HG03095 (cell line): ENCODE data around the gene EPN3.

Experiments
- ATAC-seq: cut with Tn5 transposase; IDR thresholded peaks from one replicate; pipeline ENCODE4 v1.9.1; 2021; ENCODE audit warnings: moderate library complexity; ENCODE audit not compliant: unreplicated experiment

The EPN3 gene

DNA sequence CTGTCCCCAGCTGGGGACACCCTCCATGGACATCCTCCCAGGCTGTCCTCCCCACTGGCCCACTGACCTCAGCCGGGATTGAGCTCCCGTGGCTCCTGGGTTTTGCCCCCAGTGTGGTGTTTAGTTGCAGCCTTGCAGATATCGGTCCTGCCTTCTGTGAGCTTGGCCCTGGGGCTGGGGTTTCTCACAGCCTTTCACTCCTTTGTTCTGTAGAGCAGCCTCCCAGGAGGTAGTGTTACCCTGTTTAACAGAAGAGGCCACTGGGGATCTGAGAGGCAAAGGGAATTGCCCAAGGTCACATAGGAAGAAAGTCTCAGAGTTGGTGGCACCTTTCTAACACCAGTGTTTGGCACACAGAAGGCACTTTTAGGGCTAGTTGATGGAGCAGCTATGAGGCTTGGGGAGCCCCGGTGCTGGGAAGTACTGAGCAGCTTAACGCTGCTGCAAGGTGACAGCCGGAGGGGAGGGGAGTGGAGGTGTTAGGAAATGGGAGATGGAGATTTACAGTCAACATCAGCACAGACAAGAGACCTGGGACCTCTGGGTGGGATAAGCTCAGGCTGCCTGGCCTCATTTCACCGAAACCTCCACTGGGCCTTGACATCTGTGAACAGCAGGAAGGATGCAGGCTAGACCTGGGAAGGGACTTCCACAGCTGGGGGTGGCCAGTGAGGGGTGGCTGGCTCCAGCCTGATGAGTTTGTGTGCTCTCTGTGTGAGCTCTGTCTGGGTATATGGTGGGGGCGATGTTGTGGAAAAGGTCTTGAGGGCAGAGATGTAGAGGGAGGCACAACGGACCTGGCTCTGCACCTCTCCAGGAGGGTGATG lies 54.1 kb downstream of the EPN3 start:
- ATAC-seq, result no peak

DNA sequence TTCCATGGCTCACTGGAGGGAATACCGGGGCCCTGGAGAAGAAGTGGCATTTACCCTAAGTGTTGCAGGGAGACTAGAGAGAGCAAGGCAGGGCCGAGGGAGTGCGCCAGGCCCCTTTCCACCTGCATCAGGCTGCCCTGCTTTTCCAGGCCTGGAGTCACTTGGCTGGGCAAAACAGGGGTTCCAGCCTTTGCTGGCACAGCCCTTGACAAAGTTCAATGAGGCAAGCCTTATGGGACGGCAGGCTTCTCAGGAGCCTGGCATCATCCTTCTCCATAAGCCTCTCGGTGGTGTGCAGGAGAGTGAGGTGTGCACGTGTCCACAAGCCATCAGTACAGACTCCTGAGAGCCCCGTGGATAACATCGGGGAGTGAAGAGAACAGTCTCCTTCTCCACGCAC lies 55.0 kb downstream of the EPN3 start:
- no peak for ATAC-seq

DNA sequence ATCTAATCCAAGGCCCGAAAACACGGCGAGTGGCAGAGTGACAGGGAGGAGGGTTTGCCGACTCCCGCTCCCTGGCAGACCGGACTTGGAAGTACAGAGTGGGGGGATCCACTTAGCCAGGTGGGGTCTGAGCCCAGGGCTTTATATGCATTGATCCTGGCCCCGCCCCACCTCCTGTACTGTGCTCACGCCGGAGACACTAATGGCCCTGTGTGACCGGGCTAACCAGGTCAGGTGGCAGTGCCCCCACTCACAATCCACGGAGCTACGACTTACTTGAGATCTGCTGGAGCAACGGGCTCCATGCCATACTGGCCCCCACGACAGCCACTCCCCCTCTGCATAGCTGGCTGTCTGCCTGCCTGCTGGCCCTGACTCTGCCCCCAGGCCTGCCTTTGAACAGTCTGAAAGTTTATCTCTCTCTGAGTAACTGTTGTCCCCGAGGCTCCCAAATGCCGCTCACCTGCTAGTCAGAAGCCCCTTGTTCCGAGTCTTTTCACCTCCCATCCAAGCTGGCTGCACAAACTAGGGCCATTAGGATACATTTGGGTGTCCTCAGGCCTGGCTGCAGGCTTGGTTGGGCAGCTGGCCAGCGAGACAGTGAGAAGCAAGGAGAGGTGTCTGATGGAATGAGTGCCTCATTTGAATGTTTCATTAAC lies 56.0 kb downstream of the EPN3 start:
- no peak for ATAC-seq

DNA sequence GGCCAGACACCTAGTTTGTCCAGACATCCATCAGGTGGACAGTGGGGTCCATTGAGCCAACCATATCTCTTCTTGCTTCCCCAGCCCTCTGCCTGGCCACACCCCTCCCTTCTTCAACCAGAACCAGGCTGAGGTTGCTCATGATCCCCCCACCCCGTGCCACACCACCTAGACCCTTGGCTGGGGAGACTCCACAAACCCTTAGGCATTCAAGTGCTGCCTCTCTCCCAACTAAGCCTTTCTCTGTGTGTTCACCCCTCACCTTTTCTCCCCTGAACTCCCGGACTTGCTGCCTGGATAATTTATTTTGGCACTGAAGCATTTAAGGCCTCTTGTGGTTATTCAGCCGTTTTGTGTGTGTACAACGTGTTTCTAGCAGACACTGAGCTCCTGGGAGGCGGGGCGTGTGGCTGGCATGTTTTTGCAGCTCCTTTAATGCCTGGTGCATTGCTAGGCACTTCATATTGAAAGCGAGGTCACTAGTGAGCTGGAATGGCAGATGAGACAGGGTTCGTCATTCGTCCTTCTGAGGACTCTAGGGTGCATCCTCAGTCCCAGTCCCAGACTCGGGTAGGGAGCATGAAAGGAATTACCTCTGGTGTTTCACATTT lies 56.7 kb downstream of the EPN3 start:
- ATAC-seq, result no peak

DNA sequence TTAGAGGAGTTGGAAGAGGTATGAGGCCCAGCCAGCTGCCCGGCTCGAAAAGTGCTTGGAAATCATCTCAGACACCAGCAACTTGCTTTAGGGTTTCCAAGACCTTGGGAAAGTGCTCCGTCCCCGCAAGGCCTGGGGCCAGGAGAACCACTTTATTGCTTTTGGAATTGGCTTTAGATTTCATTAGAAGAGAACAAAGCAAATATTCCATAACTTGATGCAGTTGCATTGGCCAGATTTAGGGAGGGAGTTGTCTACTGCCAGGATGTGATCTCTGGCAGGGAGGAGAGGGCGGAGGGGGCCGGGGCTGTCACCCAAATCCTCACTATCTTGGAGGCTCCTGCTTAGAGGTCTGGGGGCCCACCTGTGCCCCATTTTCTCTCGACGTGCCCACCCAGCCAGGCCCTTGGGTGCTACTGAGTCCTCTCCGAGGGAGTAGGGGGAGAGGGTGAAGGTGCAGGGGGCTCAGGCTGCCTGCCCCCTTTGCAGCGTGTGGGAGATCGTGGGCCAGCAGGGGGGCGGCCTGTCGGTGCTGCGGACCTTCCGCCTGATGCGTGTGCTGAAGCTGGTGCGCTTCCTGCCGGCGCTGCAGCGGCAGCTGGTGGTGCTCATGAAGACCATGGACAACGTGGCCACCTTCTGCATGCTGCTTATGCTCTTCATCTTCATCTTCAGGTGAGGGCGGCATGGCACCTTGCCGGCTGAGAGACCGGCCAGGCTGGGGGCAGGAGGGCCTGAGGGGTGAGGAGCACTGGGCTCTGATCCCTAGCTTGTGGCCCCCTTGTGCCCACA lies 58.6 kb downstream of the EPN3 start:
- ATAC-seq, result no peak

DNA sequence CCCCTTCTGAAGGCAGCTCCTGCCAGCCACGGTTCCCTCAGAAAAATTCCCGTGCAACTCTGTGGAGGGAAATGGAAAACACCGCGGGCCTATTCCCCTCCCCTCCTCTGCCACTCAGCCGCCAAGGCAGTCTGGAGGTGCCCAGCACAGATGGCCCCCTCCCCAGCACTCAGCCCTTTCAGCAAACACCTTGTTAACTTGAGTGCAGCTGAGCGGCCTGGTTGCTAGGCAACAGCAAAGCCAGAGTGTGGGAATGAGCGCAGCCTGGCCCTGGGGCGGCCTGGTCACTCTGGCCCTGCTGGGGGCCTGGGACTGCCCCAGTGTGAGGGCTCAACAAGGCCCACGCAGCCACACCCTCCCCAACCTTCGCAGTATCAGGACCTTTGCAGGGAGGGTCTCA lies 60.8 kb downstream of the EPN3 start:
- no peak for ATAC-seq
